ENCODE data around the gene OTX2. TPM values are rescaled to one million over a fixed set of nuclear protein-coding genes. Genes with fewer than 3 reads are reported as not detected.

The OTX2 gene
- total RNA-seq, 2 donors from 2014 or later: not detected

DNA sequence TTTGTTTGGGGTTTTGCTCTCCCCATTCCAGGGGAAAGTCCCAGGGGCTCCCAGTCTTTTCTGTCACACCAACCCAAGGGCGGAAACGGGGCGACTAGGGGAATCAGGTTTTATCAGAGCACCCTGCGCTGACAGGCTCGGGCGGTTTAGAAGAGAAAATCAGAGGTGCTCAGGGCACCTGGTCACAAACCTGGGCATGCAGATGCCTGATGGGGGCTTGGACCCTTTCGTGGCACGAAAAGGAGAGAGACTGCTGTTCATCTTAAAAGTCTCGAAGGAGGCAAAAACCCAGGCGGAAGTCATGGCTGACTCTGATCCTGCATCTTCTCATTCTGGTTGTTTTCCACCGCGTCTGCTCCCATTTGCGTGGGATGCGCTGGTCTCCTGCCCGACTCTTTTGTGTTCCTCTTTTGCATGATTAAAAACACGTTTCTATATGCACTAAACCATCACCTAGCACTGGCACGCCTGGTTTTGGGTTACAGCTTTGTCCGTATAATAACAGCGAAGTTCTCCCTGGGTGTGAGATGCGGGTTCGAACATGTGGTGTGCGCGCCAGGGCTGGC, 13.2 kb downstream of the OTX2 start:
- H3K27ac Mint-ChIP-seq: no peak overlapping the region
- peaks cover 0 to 1% of the 10 kb centered on the region in 2 donors for H3K9me3 Mint-ChIP-seq
- H3K27me3 Mint-ChIP-seq (ENCODE audit: low read depth): peaks cover 81% of the 10 kb centered on the region
- peaks cover 0 to 1% of the 10 kb centered on the region in 2 donors for H3K36me3 Mint-ChIP-seq (ENCODE audit: insufficient read depth in 2 of 2)
- H3K4me1 Mint-ChIP-seq (ENCODE audit: low read depth): peaks cover 10% of the 10 kb centered on the region
- no peak for DNase-seq
- no peak for ATAC-seq (replicated peaks in 1 of 2)
- H3K4me3 Mint-ChIP-seq: peak overlapping the region; percentile 70 to 84

DNA sequence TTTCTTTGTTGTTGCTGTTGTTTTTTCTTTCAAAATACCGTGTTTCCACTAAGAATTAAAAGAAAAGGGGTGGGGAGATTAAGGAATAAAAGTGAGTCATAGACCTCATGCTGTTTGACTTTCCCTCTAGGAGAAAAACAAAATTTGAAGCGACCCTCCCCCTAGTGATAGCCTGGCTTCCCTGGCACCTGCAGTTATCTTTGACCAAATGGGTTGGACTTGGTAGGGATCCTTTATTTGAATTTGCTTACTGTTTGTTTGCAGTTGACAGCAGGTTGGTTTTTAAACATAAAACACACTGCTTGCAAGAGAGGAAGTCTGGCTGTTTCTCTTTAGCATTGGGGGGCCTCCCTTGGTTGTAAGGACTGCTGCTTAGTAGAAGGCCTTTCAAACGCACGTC, 14.0 kb downstream of the OTX2 start:
- Mint-ChIP-seq H3K4me1 (ENCODE audit: low read depth) (peaks cover 10% of the 10 kb centered on the region), H3K36me3 (ENCODE audit: insufficient read depth in 2 of 2) (peaks cover 0 to 1% of the 10 kb centered on the region in 2 donors), H3K4me3 (no peak overlapping the region), H3K27me3 (ENCODE audit: low read depth) (peaks cover 80% of the 10 kb centered on the region), H3K27ac (no peak overlapping the region), H3K9me3 (peaks cover 0 to 1% of the 10 kb centered on the region in 2 donors)
- DNase-seq (no peak), ATAC-seq (replicated peaks in 1 of 2) (no peak)

DNA sequence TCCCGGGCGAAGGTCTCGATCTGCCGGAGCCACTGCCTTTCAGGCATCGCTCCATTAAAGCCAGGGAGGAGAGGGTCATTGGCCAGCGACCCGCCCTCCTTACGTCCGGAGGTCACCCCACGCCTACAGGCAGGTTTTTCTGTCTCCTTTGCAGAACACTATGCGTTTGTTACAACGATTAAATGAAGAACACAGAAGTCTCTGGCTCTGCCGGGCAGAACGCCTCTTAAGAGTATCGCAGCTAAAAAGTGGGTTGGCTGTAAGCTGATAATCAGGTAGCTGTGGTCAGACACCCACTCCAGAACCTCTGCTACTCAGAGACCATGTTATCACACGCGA, 15.0 kb downstream of the OTX2 start:
- H3K9me3 Mint-ChIP-seq: peaks cover 0 to 1% of the 10 kb centered on the region in 2 donors
- H3K27ac Mint-ChIP-seq: no peak overlapping the region
- ATAC-seq (replicated peaks in 1 of 2) (no peak), DNase-seq (no peak)
- H3K4me3 Mint-ChIP-seq: no peak overlapping the region
- peaks cover 0 to 1% of the 10 kb centered on the region in 2 donors for H3K36me3 Mint-ChIP-seq (ENCODE audit: insufficient read depth in 2 of 2)
- H3K27me3 Mint-ChIP-seq (ENCODE audit: low read depth): peaks cover 78% of the 10 kb centered on the region
- H3K4me1 Mint-ChIP-seq (ENCODE audit: low read depth): peaks cover 10% of the 10 kb centered on the region

DNA sequence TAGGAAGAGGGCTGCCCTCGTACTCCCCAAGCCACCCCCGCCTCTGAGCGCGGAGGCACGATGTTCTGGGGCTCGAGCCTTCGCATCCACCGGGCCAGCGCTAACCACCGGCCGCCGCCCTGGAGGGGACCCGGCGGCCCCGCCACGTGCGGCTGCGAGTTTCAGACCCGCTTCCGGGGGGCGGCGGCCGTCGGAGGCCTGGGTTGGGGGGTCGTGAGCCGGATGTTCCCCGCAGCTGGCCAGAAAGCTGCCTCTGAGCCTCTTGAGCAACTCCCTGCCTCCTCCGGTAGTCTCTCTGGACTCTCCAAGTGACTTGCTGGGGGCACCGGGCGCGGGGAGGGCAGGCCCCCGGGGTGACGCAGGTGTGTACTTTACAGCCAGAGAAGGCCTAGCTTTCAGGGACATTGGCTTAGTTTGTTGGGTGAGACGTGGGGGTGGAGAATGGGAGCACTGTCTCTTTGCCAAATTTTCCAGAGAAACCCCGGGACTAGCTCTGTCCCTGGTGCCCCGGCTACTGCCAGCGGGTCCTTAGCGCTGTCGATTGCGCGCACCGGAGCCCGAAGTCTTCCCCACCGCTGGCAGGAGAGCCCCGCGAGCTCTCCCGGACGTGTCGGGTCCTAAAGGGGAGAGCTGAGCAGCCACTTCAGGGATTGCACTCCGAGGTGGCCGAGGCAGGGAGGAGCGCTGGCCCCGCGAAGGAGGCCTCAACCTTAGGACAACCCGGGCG, 15.6 kb downstream of the OTX2 start:
- Mint-ChIP-seq H3K4me1 (ENCODE audit: low read depth) (peaks cover 10% of the 10 kb centered on the region), H3K36me3 (ENCODE audit: insufficient read depth in 2 of 2) (peaks cover 0 to 1% of the 10 kb centered on the region in 2 donors), H3K27ac (no peak overlapping the region), H3K9me3 (peaks cover 0 to 1% of the 10 kb centered on the region in 2 donors), H3K27me3 (ENCODE audit: low read depth) (peaks cover 75% of the 10 kb centered on the region), H3K4me3 (no peak overlapping the region)
- ATAC-seq (replicated peaks in 1 of 2): no peak
- DNase-seq: no peak

DNA sequence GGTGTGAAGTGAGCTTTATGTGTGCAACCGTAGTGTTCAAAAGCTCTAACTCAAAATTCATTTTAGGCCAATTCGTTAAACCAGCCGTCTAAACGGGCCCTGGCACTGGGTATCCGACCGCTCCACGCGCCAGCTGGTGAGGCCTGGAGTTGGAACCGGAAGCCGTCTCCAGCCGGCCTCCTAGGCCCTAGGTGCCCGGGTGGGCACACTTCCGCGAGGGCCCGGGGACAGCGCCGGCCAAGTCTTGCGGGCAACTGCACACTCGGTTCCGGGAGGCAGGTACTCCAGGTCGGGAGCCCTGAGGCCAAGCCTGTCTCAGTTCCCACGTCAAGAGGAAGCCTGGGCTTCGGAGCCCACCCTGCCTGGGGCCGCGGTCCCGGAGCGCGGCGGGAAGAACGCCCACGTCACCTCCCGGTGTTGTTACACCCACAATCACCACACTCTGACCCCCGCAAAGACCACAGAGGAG, 16.2 kb downstream of the OTX2 start:
- ATAC-seq (replicated peaks in 1 of 2): no peak
- Mint-ChIP-seq H3K27me3 (ENCODE audit: low read depth) (peaks cover 69% of the 10 kb centered on the region), H3K4me1 (ENCODE audit: low read depth) (peaks cover 10% of the 10 kb centered on the region), H3K27ac (no peak overlapping the region), H3K9me3 (peaks cover 0 to 1% of the 10 kb centered on the region in 2 donors), H3K36me3 (ENCODE audit: insufficient read depth in 2 of 2) (peaks cover 0 to 1% of the 10 kb centered on the region in 2 donors), H3K4me3 (peak overlapping the region in 1 of 2 donors; percentile 36)
- no peak for DNase-seq

DNA sequence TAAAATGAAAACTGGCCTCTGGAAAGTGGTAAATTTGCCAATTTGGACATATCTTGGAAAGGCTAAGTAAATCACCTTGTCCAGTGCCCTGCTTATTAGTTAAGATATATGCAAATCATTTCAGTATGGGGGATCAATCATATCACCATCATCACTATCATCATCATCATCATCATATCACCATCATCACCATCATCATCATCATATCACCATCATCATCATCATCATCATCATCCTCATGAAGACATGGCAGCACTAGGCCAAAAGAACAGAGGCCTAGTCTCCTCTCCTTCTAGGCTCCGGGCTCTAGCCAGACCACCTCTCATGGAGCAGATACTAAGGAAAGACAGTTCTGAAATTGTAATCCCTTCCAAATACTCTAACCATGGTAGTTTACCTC, 20.3 kb downstream of the OTX2 start:
- no peak overlapping the region for H3K4me3 Mint-ChIP-seq
- H3K27me3 Mint-ChIP-seq (ENCODE audit: low read depth): peaks cover 65% of the 10 kb centered on the region
- no peak overlapping the region for H3K27ac Mint-ChIP-seq
- DNase-seq (no peak), ATAC-seq (replicated peaks in 1 of 2) (no peak)
- peaks cover 0 to 1% of the 10 kb centered on the region in 2 donors for H3K36me3 Mint-ChIP-seq (ENCODE audit: insufficient read depth in 2 of 2)
- H3K4me1 Mint-ChIP-seq (ENCODE audit: low read depth): no peaks in the 10 kb centered on the region
- H3K9me3 Mint-ChIP-seq: peaks cover 0 to 1% of the 10 kb centered on the region in 2 donors

DNA sequence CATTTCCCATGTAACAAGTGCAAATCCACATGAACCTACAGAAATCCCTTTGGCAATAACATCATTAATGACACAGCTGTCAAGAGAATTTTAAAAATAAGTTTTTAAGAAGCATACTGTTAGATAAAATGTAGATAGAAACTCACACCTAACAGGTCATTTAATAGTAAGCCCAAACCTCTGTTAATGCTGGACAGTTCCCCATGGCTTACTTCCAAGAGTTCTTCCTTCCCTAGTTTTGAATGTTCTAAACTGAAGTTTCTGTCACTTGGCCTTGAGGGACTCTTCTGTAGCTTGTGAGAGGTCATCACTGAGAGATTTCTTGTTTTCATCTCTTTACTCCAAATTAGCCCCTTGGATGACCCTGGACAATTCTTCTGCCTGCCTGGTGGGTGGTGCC, 22.7 kb downstream of the OTX2 start:
- Mint-ChIP-seq H3K27me3 (ENCODE audit: low read depth) (peaks cover 51% of the 10 kb centered on the region), H3K4me3 (no peak overlapping the region), H3K27ac (no peak overlapping the region), H3K9me3 (no peaks in the 10 kb centered on the region), H3K4me1 (ENCODE audit: low read depth) (no peaks in the 10 kb centered on the region), H3K36me3 (ENCODE audit: insufficient read depth in 2 of 2) (no peaks in the 10 kb centered on the region)
- DNase-seq (no peak), ATAC-seq (replicated peaks in 1 of 2) (no peak)

DNA sequence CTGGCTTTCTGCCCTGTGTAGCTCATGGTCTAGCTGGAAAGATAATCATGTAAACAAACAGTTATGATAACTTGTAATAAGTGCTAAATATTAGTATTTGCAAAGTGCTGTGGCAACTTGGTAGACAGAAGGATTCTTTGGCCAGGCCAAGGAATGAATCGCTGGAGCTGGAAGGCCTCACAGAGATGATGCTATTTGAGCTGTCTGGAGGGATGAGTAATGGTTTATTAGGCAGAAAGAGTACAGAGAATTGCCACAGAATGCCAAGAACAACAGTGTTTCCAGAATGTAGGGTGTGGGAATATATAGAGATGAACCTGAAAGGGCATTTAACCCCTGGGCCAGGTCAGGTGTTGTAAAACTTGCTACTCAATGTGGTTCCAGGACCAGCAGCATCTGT, 27.6 kb downstream of the OTX2 start:
- peaks cover 24% of the 10 kb centered on the region for H3K27me3 Mint-ChIP-seq (ENCODE audit: low read depth)
- no peaks in the 10 kb centered on the region for H3K4me1 Mint-ChIP-seq (ENCODE audit: low read depth)
- no peak overlapping the region for H3K4me3 Mint-ChIP-seq
- H3K9me3 Mint-ChIP-seq: no peaks in the 10 kb centered on the region
- no peak for DNase-seq
- H3K36me3 Mint-ChIP-seq (ENCODE audit: insufficient read depth in 2 of 2): no peaks in the 10 kb centered on the region
- ATAC-seq (replicated peaks in 1 of 2): no peak
- no peak overlapping the region for H3K27ac Mint-ChIP-seq

DNA sequence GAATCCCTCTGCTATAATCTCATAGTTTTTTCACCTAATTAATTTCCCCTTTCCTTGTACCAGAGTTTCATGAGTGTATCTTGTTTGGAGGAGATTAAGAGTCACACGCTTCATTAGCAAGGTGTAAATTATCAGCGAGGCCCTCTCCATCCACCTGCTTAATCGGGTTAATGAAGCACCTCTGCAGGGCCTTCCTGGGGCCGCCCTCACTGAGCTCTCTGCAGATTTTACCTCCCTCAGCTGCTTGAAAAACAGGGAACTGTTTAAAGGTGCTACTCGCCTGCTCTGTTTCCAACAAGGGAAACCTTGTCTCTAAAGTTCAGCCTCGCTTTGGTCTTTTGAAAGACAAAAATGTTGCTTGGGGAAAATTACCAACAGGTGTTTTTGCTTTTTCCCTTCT, 35.8 kb downstream of the OTX2 start:
- Mint-ChIP-seq H3K27me3 (ENCODE audit: low read depth) (peaks cover 14% of the 10 kb centered on the region), H3K9me3 (no peaks in the 10 kb centered on the region), H3K4me1 (ENCODE audit: low read depth) (no peaks in the 10 kb centered on the region), H3K36me3 (ENCODE audit: insufficient read depth in 2 of 2) (no peaks in the 10 kb centered on the region), H3K4me3 (no peak overlapping the region), H3K27ac (no peak overlapping the region)
- no peak for ATAC-seq (replicated peaks in 1 of 2)
- no peak for DNase-seq

DNA sequence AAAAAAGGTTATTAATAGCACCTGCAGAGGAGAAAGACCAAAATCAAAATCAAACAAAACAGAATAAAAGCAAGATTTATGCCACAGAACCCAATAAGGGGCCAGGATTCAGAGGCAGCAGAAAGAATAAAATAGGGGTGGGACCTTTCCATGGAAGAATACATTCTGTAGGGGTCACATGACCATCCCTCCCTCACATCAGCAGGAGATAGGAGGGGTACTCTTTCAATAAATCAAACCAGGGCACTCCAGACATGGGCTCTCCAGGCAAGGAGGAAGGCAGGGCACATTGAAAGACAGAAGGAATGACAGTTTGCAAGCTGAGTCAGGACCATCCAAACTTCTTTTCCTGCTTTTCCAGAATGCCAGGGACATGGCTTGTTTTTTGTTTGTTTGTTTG, 39.8 kb downstream of the OTX2 start:
- Mint-ChIP-seq H3K4me1 (ENCODE audit: low read depth) (no peaks in the 10 kb centered on the region), H3K36me3 (ENCODE audit: insufficient read depth in 2 of 2) (no peaks in the 10 kb centered on the region), H3K27me3 (ENCODE audit: low read depth) (peaks cover 15% of the 10 kb centered on the region), H3K4me3 (no peak overlapping the region), H3K27ac (no peak overlapping the region), H3K9me3 (no peaks in the 10 kb centered on the region)
- no peak for ATAC-seq (replicated peaks in 1 of 2)
- no peak for DNase-seq

DNA sequence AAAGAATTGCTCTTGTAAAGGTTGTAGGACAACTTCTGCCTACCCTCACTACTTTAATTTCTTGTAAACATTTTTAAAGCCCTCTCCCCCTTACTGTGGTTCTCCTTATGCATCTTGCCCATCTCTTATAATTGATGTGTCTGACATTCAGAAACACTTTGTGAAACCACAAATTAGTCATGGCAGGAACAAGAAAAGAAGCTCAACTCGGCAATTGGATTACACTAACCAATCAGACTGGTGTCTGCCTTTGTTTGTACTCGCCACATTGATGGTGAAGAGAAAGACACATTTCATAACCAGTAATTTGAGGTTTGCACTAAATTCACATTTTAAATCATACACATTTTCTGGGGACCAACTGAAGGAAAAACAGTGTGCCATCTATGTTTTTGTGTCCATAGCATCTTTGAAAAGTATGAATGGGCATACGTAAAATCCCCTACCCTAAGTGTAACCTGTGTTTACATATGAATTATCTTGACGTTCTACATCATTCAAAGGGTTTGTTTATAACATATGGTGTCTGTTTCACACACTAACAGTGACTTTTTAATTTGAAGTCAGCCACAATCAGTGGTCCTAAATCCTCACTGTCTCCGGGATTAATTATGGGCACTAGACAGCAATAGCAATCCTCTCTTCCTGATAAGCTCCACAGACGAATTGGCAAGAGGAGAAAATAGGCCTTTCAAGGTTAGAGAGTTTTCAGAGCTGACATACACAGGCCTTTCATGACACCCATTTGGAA, 49.9 kb downstream of the OTX2 start:
- Mint-ChIP-seq H3K9me3 (no peaks in the 10 kb centered on the region), H3K4me1 (ENCODE audit: low read depth) (peaks cover 5% of the 10 kb centered on the region), H3K27me3 (ENCODE audit: low read depth) (peaks cover 8% of the 10 kb centered on the region), H3K4me3 (no peak overlapping the region), H3K27ac (no peak overlapping the region), H3K36me3 (ENCODE audit: insufficient read depth in 2 of 2) (no peaks in the 10 kb centered on the region)
- DNase-seq (no peak), ATAC-seq (replicated peaks in 1 of 2) (peak in 1 of 2 donors; percentile 47)

DNA sequence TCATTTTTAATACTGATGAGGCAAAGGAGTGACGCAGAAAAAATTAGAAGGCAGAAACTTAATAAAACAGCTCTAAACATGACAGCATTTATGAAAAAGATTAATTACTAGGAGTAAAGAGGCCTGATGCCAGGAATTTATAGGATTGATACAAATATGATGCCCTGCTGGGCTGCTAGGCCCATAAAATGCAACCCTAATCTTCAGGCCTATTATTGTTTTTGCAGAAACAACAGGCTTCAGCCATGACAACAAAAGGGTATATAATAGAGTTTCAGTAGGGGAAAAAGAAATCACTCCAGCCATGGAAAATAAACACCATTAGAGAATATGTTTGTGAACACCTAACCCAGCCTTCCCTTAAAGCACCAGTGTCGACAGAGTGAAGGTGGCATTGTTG, 50.6 kb downstream of the OTX2 start:
- Mint-ChIP-seq H3K4me1 (ENCODE audit: low read depth) (peaks cover 5% of the 10 kb centered on the region), H3K4me3 (no peak overlapping the region), H3K36me3 (ENCODE audit: insufficient read depth in 2 of 2) (no peaks in the 10 kb centered on the region), H3K27me3 (ENCODE audit: low read depth) (peaks cover 8% of the 10 kb centered on the region), H3K9me3 (no peaks in the 10 kb centered on the region), H3K27ac (no peak overlapping the region)
- no peak for DNase-seq
- ATAC-seq (replicated peaks in 1 of 2): no peak

DNA sequence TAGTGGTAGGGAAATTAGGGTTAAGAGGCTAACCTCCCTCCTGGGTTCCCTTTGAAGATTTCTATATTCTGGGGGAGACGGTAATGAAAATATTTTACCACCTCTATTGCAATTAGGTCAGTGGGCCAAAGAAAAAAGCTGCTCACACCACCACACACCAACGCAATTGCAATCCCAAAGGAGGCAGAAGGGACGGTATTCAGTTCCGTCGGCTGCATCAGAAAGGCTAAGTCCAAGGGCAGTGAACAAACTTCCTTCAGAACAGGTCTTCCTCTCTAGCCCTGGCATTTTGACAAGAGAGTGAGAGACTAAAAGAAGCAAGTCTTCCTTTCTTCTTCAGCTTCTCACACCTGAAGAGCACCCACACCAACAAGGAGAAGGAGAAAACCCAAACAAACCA, 51.2 kb downstream of the OTX2 start:
- Mint-ChIP-seq H3K4me3 (no peak overlapping the region), H3K4me1 (ENCODE audit: low read depth) (peaks cover 5% of the 10 kb centered on the region), H3K36me3 (ENCODE audit: insufficient read depth in 2 of 2) (no peaks in the 10 kb centered on the region), H3K27me3 (ENCODE audit: low read depth) (peaks cover 8% of the 10 kb centered on the region), H3K27ac (no peak overlapping the region), H3K9me3 (no peaks in the 10 kb centered on the region)
- no peak for ATAC-seq (replicated peaks in 1 of 2)
- DNase-seq: no peak

Measured in activated T-cell treated with anti-CD3 and anti-CD28 coated beads, Interleukin-2, amount 50 U/mL, for 72 hours (primary cell).